Ovary (tissue), 3 donors: ENCODE data around the gene ACAP3.

Experiments
- CTCF ChIP-seq, 3 donors: fragments of 450-650 bp in 2 of 3; fragments of 200-600 bp in 1 of 3; IDR thresholded peaks; one replicate each; pipeline versions ENCODE4 v1.5.1 to v1.8.0; 2016 to 2022; ENCODE audit warnings: antibody characterized with exemption in 3 of 3, mild to moderate bottlenecking in 1 of 3
- EP300 ChIP-seq: sonication (generic); formaldehyde crosslinking; IDR thresholded peaks from one replicate; pipeline ENCODE4 v1.6.1; 2017; ENCODE audit warnings: antibody characterized with exemption
- donor health status: DM: no; HTN: no; CAD: no.

GRCh38 chr1:1262071-1262470 is 45.7 kb downstream of the ACAP3 start:
- TF ChIP-seq CTCF (IDR thresholded peaks at IDR 0.05) (no peak), EP300 (no peak)
